ENCODE results near the gene FBXO36. TPM values are rescaled to one million over a fixed set of nuclear protein-coding genes. Genes with fewer than 3 reads are reported as not detected.

Gene FBXO36
- total and polyA plus RNA-seq, 2 experiments from 2014 or later = 5.8 to 7.6 TPM

DNA sequence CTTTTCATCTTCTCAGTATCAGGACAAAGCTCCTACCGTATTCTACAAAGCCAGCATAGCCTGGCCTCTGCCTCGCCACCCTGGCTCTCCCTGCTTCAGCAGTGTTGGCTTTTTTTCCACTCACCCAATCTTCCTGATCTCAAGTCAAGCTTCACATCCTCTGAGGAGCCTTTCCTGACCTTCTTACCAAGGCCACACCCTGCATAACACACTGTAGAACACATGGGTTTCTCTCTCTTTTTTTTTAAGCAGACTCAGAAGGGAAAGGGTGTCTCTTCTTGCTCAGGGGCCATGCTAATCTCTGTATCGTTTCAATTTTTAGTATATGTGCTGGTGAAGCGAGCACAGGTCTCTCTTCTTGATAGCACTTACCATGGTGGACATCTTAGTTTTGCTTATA lies 15.2 kb downstream of the FBXO36 start (continued):
- TF ChIP-seq, protein P1, sequence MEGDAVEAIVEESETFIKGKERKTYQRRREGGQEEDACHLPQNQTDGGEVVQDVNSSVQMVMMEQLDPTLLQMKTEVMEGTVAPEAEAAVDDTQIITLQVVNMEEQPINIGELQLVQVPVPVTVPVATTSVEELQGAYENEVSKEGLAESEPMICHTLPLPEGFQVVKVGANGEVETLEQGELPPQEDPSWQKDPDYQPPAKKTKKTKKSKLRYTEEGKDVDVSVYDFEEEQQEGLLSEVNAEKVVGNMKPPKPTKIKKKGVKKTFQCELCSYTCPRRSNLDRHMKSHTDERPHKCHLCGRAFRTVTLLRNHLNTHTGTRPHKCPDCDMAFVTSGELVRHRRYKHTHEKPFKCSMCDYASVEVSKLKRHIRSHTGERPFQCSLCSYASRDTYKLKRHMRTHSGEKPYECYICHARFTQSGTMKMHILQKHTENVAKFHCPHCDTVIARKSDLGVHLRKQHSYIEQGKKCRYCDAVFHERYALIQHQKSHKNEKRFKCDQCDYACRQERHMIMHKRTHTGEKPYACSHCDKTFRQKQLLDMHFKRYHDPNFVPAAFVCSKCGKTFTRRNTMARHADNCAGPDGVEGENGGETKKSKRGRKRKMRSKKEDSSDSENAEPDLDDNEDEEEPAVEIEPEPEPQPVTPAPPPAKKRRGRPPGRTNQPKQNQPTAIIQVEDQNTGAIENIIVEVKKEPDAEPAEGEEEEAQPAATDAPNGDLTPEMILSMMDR (conservative IDR thresholded peaks at IDR 0.05; ENCODE audit: low read depth in 2 of 2) = no peak
- no peak for TF ChIP-seq ZNF114 (CRISPR knock-in tag; IDR thresholded peaks at IDR 0.05)
- no peak for TF ChIP-seq POLR2AphosphoS5 (IDR thresholded peaks at IDR 0.05; ENCODE audit: low read depth)
- no peak for TF ChIP-seq ZNF331 (CRISPR knock-in tag; IDR thresholded peaks at IDR 0.05; ENCODE audit: low read depth)
- no peak for TF ChIP-seq JUNB (IDR thresholded peaks at IDR 0.05; ENCODE audit: unreplicated experiment)
- no peak for TF ChIP-seq EZH2 (IDR thresholded peaks at IDR 0.05; ENCODE audit: low read depth, unreplicated experiment)

DNA sequence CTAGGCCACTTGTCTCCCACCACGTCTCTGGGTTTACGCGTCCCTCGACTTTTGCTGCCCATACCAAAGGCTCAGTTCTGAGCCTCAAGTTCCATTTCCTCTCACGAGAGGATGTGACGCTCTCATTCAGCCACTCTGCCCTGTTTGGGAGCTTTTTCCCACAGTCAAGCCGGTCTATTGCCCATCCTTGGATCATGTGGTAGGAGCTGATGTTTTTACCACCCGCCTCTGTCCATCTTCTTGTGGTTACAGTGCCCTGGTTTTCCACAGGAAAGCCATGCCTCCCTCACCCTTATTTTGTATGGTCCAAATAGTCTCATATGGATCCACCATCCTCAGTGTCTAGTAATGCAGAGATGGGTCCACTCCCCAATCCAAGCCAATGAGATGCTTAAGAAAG lies 20.4 kb downstream of the FBXO36 start:
- Histone ChIP-seq H3K9me2 (ENCODE audit: insufficient read depth) (0 out of 2 replicates have a peak, but pooled peaks cover 2% of the 10 kb centered on the region), H3K4me3 (no peak overlapping the region), H3K79me2 (replicated peaks; ENCODE audit: insufficient read depth) (no peaks in the 10 kb centered on the region), H4K20me1 (replicated peaks; ENCODE audit: insufficient read depth) (no peaks in the 10 kb centered on the region), H3K27me3 (ENCODE audit: insufficient read depth) (no peaks in the 10 kb centered on the region), H2AFZ (no peak overlapping the region), H3K27ac (ENCODE audit: low read depth) (no peak overlapping the region), H3K36me3 (ENCODE audit: insufficient read depth) (no peaks in the 10 kb centered on the region), H3K4me2 (no peak overlapping the region), H3F3A (replicated peaks; ENCODE audit: low read depth) (no peaks in the 10 kb centered on the region), H3K4me1 (ENCODE audit: insufficient read depth) (peaks cover 8% of the 10 kb centered on the region; the same call in 1 of the 2 replicates)
- ATAC-seq = no peak
- H3K27me3 Mint-ChIP-seq (ENCODE audit: insufficient read depth, low read depth, poor library complexity) = peaks cover 2% of the 10 kb centered on the region
- peaks cover 12% of the 10 kb centered on the region; the same call in 2 of the 3 replicates for H3K4me1 Mint-ChIP-seq
- no peak for DNase-seq (ENCODE audit: low spot score)
- H3K36me3 Mint-ChIP-seq (ENCODE audit: low read depth) = peaks cover 4% of the 10 kb centered on the region; the same call in 1 of the 3 replicates
- H3K27ac Mint-ChIP-seq = no peak overlapping the region
- H3K9me3 Mint-ChIP-seq = no peaks in the 10 kb centered on the region; the same call in 2 of the 3 replicates
- no peak overlapping the region for H3K4me3 Mint-ChIP-seq
- TF ChIP-seq JUNB (IDR thresholded peaks at IDR 0.05; ENCODE audit: unreplicated experiment) (no peak), EZH2phosphoT487 (IDR thresholded peaks at IDR 0.05; ENCODE audit: unreplicated experiment) (no peak), STAT1 (IDR thresholded peaks at IDR 0.05; ENCODE audit: unreplicated experiment) (no peak), ZNF331 (CRISPR knock-in tag; IDR thresholded peaks at IDR 0.05; ENCODE audit: low read depth) (no peak), EZH2 (IDR thresholded peaks at IDR 0.05; ENCODE audit: low read depth, unreplicated experiment) (no peak), ZNF114 (CRISPR knock-in tag; IDR thresholded peaks at IDR 0.05) (no peak), POLR2AphosphoS5 (IDR thresholded peaks at IDR 0.05; ENCODE audit: low read depth) (no peak), NANOG (IDR thresholded peaks at IDR 0.05; ENCODE audit: borderline replicate concordance) (no peak), CREB1 (CRISPR knock-in tag; IDR thresholded peaks at IDR 0.05; ENCODE audit: low read depth) (no peak)
- TF ChIP-seq, protein P2, sequence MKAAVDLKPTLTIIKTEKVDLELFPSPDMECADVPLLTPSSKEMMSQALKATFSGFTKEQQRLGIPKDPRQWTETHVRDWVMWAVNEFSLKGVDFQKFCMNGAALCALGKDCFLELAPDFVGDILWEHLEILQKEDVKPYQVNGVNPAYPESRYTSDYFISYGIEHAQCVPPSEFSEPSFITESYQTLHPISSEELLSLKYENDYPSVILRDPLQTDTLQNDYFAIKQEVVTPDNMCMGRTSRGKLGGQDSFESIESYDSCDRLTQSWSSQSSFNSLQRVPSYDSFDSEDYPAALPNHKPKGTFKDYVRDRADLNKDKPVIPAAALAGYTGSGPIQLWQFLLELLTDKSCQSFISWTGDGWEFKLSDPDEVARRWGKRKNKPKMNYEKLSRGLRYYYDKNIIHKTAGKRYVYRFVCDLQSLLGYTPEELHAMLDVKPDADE (IDR thresholded peaks at IDR 0.05) = no peak
- TF ChIP-seq, protein P3, sequence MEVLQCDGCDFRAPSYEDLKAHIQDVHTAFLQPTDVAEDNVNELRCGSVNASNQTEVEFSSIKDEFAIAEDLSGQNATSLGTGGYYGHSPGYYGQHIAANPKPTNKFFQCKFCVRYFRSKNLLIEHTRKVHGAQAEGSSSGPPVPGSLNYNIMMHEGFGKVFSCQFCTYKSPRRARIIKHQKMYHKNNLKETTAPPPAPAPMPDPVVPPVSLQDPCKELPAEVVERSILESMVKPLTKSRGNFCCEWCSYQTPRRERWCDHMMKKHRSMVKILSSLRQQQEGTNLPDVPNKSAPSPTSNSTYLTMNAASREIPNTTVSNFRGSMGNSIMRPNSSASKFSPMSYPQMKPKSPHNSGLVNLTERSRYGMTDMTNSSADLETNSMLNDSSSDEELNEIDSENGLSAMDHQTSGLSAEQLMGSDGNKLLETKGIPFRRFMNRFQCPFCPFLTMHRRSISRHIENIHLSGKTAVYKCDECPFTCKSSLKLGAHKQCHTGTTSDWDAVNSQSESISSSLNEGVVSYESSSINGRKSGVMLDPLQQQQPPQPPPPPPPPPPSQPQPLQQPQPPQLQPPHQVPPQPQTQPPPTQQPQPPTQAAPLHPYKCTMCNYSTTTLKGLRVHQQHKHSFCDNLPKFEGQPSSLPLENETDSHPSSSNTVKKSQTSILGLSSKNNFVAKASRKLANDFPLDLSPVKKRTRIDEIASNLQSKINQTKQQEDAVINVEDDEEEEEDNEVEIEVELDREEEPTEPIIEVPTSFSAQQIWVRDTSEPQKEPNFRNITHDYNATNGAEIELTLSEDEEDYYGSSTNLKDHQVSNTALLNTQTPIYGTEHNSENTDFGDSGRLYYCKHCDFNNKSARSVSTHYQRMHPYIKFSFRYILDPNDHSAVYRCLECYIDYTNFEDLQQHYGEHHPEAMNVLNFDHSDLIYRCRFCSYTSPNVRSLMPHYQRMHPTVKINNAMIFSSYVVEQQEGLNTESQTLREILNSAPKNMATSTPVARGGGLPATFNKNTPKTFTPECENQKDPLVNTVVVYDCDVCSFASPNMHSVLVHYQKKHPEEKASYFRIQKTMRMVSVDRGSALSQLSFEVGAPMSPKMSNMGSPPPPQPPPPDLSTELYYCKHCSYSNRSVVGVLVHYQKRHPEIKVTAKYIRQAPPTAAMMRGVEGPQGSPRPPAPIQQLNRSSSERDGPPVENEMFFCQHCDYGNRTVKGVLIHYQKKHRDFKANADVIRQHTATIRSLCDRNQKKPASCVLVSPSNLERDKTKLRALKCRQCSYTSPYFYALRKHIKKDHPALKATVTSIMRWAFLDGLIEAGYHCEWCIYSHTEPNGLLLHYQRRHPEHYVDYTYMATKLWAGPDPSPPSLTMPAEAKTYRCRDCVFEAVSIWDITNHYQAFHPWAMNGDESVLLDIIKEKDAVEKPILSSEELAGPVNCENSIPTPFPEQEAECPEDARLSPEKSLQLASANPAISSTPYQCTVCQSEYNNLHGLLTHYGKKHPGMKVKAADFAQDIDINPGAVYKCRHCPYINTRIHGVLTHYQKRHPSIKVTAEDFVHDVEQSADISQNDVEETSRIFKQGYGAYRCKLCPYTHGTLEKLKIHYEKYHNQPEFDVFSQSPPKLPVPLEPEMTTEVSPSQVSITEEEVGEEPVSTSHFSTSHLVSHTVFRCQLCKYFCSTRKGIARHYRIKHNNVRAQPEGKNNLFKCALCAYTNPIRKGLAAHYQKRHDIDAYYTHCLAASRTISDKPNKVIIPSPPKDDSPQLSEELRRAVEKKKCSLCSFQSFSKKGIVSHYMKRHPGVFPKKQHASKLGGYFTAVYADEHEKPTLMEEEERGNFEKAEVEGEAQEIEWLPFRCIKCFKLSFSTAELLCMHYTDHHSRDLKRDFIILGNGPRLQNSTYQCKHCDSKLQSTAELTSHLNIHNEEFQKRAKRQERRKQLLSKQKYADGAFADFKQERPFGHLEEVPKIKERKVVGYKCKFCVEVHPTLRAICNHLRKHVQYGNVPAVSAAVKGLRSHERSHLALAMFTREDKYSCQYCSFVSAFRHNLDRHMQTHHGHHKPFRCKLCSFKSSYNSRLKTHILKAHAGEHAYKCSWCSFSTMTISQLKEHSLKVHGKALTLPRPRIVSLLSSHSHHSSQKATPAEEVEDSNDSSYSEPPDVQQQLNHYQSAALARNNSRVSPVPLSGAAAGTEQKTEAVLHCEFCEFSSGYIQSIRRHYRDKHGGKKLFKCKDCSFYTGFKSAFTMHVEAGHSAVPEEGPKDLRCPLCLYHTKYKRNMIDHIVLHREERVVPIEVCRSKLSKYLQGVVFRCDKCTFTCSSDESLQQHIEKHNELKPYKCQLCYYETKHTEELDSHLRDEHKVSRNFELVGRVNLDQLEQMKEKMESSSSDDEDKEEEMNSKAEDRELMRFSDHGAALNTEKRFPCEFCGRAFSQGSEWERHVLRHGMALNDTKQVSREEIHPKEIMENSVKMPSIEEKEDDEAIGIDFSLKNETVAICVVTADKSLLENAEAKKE (CRISPR knock-in tag; IDR thresholded peaks at IDR 0.05) = no peak
- TF ChIP-seq, protein P4, sequence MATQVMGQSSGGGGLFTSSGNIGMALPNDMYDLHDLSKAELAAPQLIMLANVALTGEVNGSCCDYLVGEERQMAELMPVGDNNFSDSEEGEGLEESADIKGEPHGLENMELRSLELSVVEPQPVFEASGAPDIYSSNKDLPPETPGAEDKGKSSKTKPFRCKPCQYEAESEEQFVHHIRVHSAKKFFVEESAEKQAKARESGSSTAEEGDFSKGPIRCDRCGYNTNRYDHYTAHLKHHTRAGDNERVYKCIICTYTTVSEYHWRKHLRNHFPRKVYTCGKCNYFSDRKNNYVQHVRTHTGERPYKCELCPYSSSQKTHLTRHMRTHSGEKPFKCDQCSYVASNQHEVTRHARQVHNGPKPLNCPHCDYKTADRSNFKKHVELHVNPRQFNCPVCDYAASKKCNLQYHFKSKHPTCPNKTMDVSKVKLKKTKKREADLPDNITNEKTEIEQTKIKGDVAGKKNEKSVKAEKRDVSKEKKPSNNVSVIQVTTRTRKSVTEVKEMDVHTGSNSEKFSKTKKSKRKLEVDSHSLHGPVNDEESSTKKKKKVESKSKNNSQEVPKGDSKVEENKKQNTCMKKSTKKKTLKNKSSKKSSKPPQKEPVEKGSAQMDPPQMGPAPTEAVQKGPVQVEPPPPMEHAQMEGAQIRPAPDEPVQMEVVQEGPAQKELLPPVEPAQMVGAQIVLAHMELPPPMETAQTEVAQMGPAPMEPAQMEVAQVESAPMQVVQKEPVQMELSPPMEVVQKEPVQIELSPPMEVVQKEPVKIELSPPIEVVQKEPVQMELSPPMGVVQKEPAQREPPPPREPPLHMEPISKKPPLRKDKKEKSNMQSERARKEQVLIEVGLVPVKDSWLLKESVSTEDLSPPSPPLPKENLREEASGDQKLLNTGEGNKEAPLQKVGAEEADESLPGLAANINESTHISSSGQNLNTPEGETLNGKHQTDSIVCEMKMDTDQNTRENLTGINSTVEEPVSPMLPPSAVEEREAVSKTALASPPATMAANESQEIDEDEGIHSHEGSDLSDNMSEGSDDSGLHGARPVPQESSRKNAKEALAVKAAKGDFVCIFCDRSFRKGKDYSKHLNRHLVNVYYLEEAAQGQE (IDR thresholded peaks at IDR 0.05; ENCODE audit: unreplicated experiment) = no peak
